SU-DHL-6 (cell line): ENCODE data around the gene TTLL11.

Experiments used
- H2AFZ ChIP-seq: fragments of 200-600 bp; sonication (generic); 2 replicates; pipeline ENCODE4 v1.6.1; 2014; ENCODE audit warnings: low read depth, mild to moderate bottlenecking, moderate library complexity, mixed read lengths, antibody characterized with exemption, low read length; ENCODE audit not compliant: severe bottlenecking
- H3F3A ChIP-seq: fragments of 200-600 bp; shearing (Covaris generic); 2 replicates; pipeline ENCODE4 v1.6.0; 2016; ENCODE audit warnings: antibody characterized with exemption, mild to moderate bottlenecking; ENCODE audit not compliant: insufficient read depth
- H3K27ac ChIP-seq: fragments of 200-600 bp; sonication (generic); 2 replicates; pipeline ENCODE4 v1.5.1; 2016; ENCODE audit warnings: low read depth, mild to moderate bottlenecking, low read length, moderate library complexity, mixed read lengths
- H3K27me3 ChIP-seq: fragments of 200-600 bp; sonication (generic), shearing (Covaris generic); 2 replicates; pipeline ENCODE4 v1.6.0; 2014; ENCODE audit warnings: mild to moderate bottlenecking, low read length
- H3K36me3 ChIP-seq: fragments of 200-600 bp; sonication (generic); 2 replicates; pipeline ENCODE4 v1.6.1; 2014; ENCODE audit warnings: mild to moderate bottlenecking, low read length, mixed read lengths
- H3K4me2 ChIP-seq: fragments of 300-600, 200-600 bp; shearing (Covaris generic), sonication (generic); 2 replicates; pipeline ENCODE4 v1.6.0; 2014; ENCODE audit warnings: low read length, low read depth, mild to moderate bottlenecking; ENCODE audit not compliant: poor library complexity, severe bottlenecking
- H3K4me3 ChIP-seq: fragments of 200-600 bp; sonication (generic); 2 replicates; pipeline ENCODE4 v1.5.1; 2014; ENCODE audit warnings: antibody characterized with exemption, low read length, mild to moderate bottlenecking, mixed read lengths; ENCODE audit not compliant: insufficient read depth, poor library complexity, severe bottlenecking
- H3K79me2 ChIP-seq: fragments of 200-600 bp; sonication (generic); 2 replicates; pipeline ENCODE4 v1.6.1; 2014; ENCODE audit warnings: mild to moderate bottlenecking, low read length, moderate library complexity; ENCODE audit not compliant: insufficient read depth
- H3K9ac ChIP-seq: fragments of 200-600 bp; sonication (generic); 2 replicates; pipeline ENCODE4 v1.7.0; 2014; ENCODE audit warnings: mild to moderate bottlenecking, low read length
- H3K9me2 ChIP-seq: fragments of 200-600 bp; sonication (generic); replicated peaks from 2 replicates; pipeline ENCODE4 v1.6.1; 2014; ENCODE audit warnings: low read length; ENCODE audit not compliant: insufficient read depth
- H3K9me3 ChIP-seq: fragments of 200-600 bp; sonication (generic); 2 replicates; pipeline ENCODE4 v1.6.1; 2014; ENCODE audit warnings: low read length, mixed read lengths; ENCODE audit not compliant: insufficient read depth
- H4K20me1 ChIP-seq: fragments of 200-600 bp; sonication (generic); 2 replicates; pipeline ENCODE4 v1.6.1; 2014; ENCODE audit warnings: low read depth, mild to moderate bottlenecking, antibody characterized with exemption, low read length, moderate library complexity, mixed read lengths
- CTCF ChIP-seq: fragments of 200-600 bp; sonication (generic); IDR thresholded peaks from one replicate; pipeline ENCODE4 v1.5.1; 2017; ENCODE audit warnings: antibody characterized with exemption, mild to moderate bottlenecking, low read length, moderate library complexity; ENCODE audit not compliant: insufficient read depth, poor library complexity, severe bottlenecking
- EZH2phosphoT487 ChIP-seq: fragments of 200-600 bp; sonication (generic), shearing (Covaris generic); conservative IDR thresholded peaks from 2 replicates; pipeline ENCODE4 v1.6.1; 2018; ENCODE audit warnings: mild to moderate bottlenecking, antibody characterized with exemption, low read length, moderate library complexity, mixed read lengths

TTLL11 gene

GRCh38 chr9:121958530-121958929 is 134.6 kb downstream of the TTLL11 start:
- H3F3A ChIP-seq = no peaks in the 10 kb centered on the region

GRCh38 chr9:121956808-121957207 is 136.3 kb downstream of the TTLL11 start:
- Histone ChIP-seq H3K27ac (no peak overlapping the region), H3K36me3 (no peaks in the 10 kb centered on the region), H3K27me3 (no peaks in the 10 kb centered on the region), H3F3A (no peaks in the 10 kb centered on the region), H3K79me2 (no peaks in the 10 kb centered on the region), H4K20me1 (no peaks in the 10 kb centered on the region), H2AFZ (no peak overlapping the region), H3K9me3 (no peaks in the 10 kb centered on the region), H3K9me2 (no peaks in the 10 kb centered on the region), H3K4me2 (no peak overlapping the region), H3K4me3 (no peak overlapping the region), H3K9ac (no peak overlapping the region)
- no peak for TF ChIP-seq EZH2phosphoT487
- TF ChIP-seq CTCF = no peak

More at GRCh38 chr9:121958530-121958929, 134.6 kb downstream of the TTLL11 start:
- no peak overlapping the region for H2AFZ ChIP-seq
- H3K79me2 ChIP-seq = no peaks in the 10 kb centered on the region
- H3K9me3 ChIP-seq = no peaks in the 10 kb centered on the region
- no peaks in the 10 kb centered on the region for H3K27me3 ChIP-seq
- no peak overlapping the region for H3K4me2 ChIP-seq
- TF ChIP-seq EZH2phosphoT487 (no peak), CTCF (no peak)
- H3K9me2 ChIP-seq = no peaks in the 10 kb centered on the region
- no peaks in the 10 kb centered on the region for H3K36me3 ChIP-seq
- H3K27ac ChIP-seq = no peak overlapping the region
- no peaks in the 10 kb centered on the region for H4K20me1 ChIP-seq
- H3K9ac ChIP-seq = no peak overlapping the region
- no peak overlapping the region for H3K4me3 ChIP-seq

- no peak overlapping the region for H3K9ac ChIP-seq
- H3K36me3 ChIP-seq = no peaks in the 10 kb centered on the region
- no peak overlapping the region for H3K4me3 ChIP-seq
- H3K27ac ChIP-seq = no peak overlapping the region
- TF ChIP-seq CTCF = no peak
- no peak for TF ChIP-seq EZH2phosphoT487
- H3K4me2 ChIP-seq = no peak overlapping the region
- H2AFZ ChIP-seq = no peak overlapping the region
- no peaks in the 10 kb centered on the region for H3K27me3 ChIP-seq
- H3F3A ChIP-seq = no peaks in the 10 kb centered on the region
- no peaks in the 10 kb centered on the region for H3K79me2 ChIP-seq
- no peaks in the 10 kb centered on the region for H4K20me1 ChIP-seq
- H3K9me3 ChIP-seq = no peaks in the 10 kb centered on the region
- no peaks in the 10 kb centered on the region for H3K9me2 ChIP-seq
These were observed 137.5 kb downstream of the TTLL11 start for GRCh38 chr9:121955649-121956048.
